NB4 (cell line): ENCODE data around the gene MGLL.

Source experiments
- DNase-seq: peaks from one replicate; pipeline ENCODE4 v3.0.0; 2010; ENCODE audit warnings: low read depth
- H3K4me3 ChIP-seq: one replicate; pipeline ENCODE4 v1.5.1; 2011; ENCODE audit warnings: mild to moderate bottlenecking, low read depth, low read length, moderate library complexity
- MYC ChIP-seq: IDR thresholded peaks from 2 replicates; pipeline ENCODE4 v1.6.1; 2011; ENCODE audit warnings: low read depth, low read length
- POLR2A ChIP-seq: IDR thresholded peaks from 2 replicates; pipeline ENCODE4 v1.6.1; 2011; ENCODE audit warnings: mild to moderate bottlenecking; ENCODE audit not compliant: insufficient read length; ENCODE audit errors: extremely low read depth
- TF ChIP-seq, protein P1 (sequence below): IDR thresholded peaks from one replicate; pipeline ENCODE4 v1.5.1; 2012; ENCODE audit warnings: low read depth, low read length
- TF ChIP-seq, protein P2 (sequence below): IDR thresholded peaks from 2 replicates; pipeline ENCODE4 v1.6.1; 2011; ENCODE audit warnings: low read depth, low read length

The MGLL gene

DNA sequence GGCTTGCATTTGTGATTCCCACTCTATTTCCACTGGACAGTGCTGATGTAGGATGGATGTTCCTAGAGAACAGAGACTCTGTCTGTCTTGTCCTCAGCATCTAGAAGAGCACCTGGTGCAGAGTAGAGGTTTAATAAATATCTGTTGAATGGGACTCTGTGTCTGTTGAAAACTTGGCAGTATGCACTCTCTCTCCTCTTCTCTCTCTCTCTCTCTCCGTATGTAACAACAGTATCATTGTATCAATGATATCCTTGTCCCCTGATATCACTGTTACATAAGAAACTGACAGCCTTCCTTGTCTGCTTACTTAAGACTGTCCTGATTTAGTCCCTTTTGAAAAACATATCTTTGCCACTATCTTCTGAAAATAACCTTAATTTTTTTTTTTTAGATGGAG lies 24.3 kb upstream of the MGLL start:
- no peak overlapping the region for H3K4me3 ChIP-seq
- no peak for DNase-seq
- TF ChIP-seq, protein P1, sequence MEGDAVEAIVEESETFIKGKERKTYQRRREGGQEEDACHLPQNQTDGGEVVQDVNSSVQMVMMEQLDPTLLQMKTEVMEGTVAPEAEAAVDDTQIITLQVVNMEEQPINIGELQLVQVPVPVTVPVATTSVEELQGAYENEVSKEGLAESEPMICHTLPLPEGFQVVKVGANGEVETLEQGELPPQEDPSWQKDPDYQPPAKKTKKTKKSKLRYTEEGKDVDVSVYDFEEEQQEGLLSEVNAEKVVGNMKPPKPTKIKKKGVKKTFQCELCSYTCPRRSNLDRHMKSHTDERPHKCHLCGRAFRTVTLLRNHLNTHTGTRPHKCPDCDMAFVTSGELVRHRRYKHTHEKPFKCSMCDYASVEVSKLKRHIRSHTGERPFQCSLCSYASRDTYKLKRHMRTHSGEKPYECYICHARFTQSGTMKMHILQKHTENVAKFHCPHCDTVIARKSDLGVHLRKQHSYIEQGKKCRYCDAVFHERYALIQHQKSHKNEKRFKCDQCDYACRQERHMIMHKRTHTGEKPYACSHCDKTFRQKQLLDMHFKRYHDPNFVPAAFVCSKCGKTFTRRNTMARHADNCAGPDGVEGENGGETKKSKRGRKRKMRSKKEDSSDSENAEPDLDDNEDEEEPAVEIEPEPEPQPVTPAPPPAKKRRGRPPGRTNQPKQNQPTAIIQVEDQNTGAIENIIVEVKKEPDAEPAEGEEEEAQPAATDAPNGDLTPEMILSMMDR = no peak
- TF ChIP-seq MYC = no peak
- TF ChIP-seq, protein P2, sequence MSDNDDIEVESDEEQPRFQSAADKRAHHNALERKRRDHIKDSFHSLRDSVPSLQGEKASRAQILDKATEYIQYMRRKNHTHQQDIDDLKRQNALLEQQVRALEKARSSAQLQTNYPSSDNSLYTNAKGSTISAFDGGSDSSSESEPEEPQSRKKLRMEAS = no peak
- TF ChIP-seq POLR2A = no peak

DNA sequence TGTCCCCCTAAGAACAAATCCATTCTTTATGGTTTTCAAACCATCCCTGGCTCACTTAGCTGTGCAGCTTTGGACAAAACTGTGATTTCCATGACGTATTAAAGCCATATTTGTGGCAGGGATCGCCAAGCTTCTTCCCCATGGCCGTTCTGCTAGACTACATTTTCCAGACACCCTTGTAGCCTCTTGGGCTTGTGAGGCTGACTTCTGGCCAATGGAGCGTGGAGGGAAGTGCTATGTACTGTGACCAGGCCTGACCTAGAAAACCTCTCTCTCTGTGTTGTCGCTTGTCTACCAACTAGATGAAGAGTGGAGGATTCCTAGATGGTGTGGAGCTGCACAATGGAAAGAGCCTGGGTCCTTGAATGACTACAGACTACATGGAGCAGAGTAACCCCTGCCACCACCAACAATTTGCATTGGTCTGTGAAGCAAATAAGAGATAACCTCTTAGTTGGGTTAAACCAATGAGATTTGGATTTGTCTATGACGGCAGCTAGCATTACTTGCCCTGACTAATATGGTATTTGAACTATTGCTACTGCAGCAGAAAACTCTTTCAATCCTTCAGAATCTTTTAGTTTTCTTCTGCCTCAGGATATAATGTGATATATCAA lies 22.1 kb upstream of the MGLL start:
- TF ChIP-seq MYC (no peak), POLR2A (no peak)
- TF ChIP-seq, protein P2 = no peak
- TF ChIP-seq, protein P1 = no peak
- no peak for DNase-seq
- H3K4me3 ChIP-seq = no peak overlapping the region

DNA sequence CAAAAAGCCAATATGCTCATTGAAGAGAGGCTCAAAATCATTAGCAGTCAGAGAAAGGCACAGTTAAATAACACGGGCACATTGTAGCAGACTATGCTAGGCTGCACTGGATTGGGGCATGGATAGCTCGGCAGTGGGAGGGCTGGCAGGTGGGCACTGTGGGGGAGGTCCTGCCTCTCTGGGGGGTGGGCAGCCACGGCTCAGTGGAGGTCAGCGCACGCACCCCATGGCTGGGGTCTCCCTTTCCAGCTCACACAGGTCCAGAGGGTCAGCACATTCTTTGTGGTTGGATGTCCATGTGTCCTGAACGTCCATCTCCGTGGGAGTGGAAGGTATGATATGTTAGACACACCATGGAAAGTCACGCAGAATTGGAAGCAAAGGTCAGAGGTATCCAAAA lies 18.4 kb upstream of the MGLL start:
- TF ChIP-seq POLR2A = no peak
- TF ChIP-seq, protein P2 = no peak
- TF ChIP-seq, protein P1 = no peak
- no peak for TF ChIP-seq MYC

DNA sequence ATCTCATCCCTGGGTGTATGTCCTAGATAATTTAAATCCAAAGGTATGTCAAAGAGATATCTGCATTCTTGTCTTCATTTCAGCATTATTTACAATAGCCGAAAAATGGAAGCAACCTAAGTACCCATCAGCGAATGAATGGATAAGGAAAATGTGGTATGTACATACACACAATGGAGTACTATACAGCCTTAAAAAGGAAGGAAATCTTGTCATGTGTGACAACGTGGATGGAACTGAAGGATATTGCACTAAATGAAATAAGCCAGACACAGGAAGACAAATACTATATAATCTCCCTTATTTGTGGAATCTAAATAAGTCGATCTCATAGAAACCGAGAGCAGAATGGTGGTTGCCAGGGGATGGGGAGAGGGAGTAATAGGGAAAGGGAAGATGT lies 16.8 kb upstream of the MGLL start:
- H3K4me3 ChIP-seq = no peak overlapping the region
- no peak for DNase-seq
- TF ChIP-seq, protein P2 = no peak
- no peak for TF ChIP-seq POLR2A
- TF ChIP-seq, protein P1 = no peak
- TF ChIP-seq MYC = no peak

More for the DNA sequence above, 18.4 kb upstream of the MGLL start:
- DNase-seq = no peak
- H3K4me3 ChIP-seq = no peak overlapping the region

DNA sequence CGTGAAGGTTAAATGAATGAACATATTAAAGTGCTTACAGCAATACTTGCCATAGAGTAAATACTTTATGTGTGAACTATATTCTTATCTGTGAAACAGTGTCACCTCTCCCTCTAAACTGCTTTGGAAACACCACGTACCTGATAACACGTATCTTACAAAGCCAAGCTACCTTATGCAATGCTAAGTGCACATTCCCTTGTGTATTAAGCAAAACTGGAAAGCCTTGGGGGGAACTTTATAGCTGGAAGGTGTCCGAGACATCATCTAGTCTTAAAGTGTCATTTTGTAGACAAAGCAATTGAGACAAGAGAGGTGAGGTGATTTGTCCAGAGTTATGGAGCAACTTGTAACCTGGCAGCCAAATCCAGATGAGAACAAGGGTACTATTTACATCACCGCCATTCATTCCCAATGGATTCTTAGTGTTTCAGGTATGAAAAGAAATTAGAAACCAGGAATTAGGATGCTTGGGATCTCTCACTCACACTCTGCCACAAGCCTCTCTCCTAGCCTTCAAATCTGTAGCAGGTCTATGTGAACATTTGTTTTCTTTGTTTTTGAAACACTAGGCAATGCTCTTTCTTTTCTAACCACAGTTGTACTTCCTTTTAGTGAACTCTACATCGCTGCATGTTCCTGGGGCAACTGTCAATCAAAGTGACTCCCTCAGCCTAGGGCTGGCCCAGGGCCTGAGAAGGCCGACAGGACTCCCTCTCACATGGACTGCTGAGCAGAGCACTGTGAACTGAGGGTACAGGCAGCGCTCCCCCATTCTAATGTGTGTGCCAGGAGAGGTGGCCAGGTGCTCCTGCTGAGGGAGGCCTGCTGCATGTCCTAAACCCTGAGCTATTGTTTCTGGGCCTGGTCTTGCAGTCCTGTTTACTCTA lies 13.9 kb upstream of the MGLL start:
- H3K4me3 ChIP-seq = no peak overlapping the region
- DNase-seq = no peak
- TF ChIP-seq, protein P1 = no peak
- TF ChIP-seq MYC (no peak), POLR2A (no peak)
- TF ChIP-seq, protein P2 = no peak
